WTC11 (cell line): ENCODE results near the gene FAN1. TPM values are rescaled to one million over a fixed set of nuclear protein-coding genes. Genes with fewer than 3 reads are reported as not detected.

Source experiments
- ATAC-seq: fragments of 200-7000 bp; cut with Tn5 transposase; 2 replicates; pipeline ENCODE4 v1.10.0; 2021; ENCODE audit warnings: mild to moderate bottlenecking, moderate library complexity
- CTCF ChIA-PET: fragments of 300-600 bp; sonication (Branson Sonifier 250); formaldehyde crosslinking; loops from one replicate; lab custom pipeline; 2021; ENCODE audit warnings: antibody characterized with exemption; lab: Charles Lee
- POLR2A ChIA-PET: fragments of 350-600 bp; sonication (Branson Sonifier 250); formaldehyde crosslinking; loops from one replicate; lab custom pipeline; 2021; ENCODE audit warnings: antibody characterized with exemption; lab: Charles Lee
- DNase-seq: peaks from one replicate; pipeline ENCODE4 v3.0.0; 2021; ENCODE audit warnings: low spot score
- H3K27ac Mint-ChIP-seq: 2 replicates; pipeline ENCODE4 v1.8.0; 2021; ENCODE audit warnings: mixed read lengths
- H3K27me3 Mint-ChIP-seq: 2 replicates; pipeline ENCODE4 v1.8.0; 2021; ENCODE audit warnings: low read depth, mild to moderate bottlenecking, moderate library complexity, mixed read lengths
- H3K36me3 Mint-ChIP-seq: 2 replicates; pipeline ENCODE4 v1.8.0; 2021; ENCODE audit warnings: mixed read lengths
- H3K4me1 Mint-ChIP-seq: 2 replicates; pipeline ENCODE4 v1.8.0; 2022; ENCODE audit warnings: mixed read lengths
- H3K4me3 Mint-ChIP-seq: 2 replicates; pipeline ENCODE4 v1.8.0; 2021; ENCODE audit warnings: mild to moderate bottlenecking, moderate library complexity, mixed read lengths
- H3K9me3 Mint-ChIP-seq: 2 replicates; pipeline ENCODE4 v1.8.0; 2021; ENCODE audit warnings: mixed read lengths
- AR ChIP-seq: fragments of 250-450 bp; sonication (Bioruptor Pico); IDR thresholded peaks from 2 replicates; pipeline ENCODE4 v1.9.0; 2021; ENCODE audit warnings: mild to moderate bottlenecking
- ATF1 ChIP-seq: sonication (generic); formaldehyde crosslinking; IDR thresholded peaks from 2 replicates; pipeline ENCODE4 v1.8.1; 2023; ENCODE audit warnings: mild to moderate bottlenecking, moderate library complexity, missing genetic modification reagents
- CREB1 ChIP-seq: sonication (generic); formaldehyde crosslinking; IDR thresholded peaks from 2 replicates; pipeline ENCODE4 v1.8.0; 2023; ENCODE audit warnings: mild to moderate bottlenecking, missing genetic modification reagents
- E2F5 ChIP-seq: sonication (generic); formaldehyde crosslinking; IDR thresholded peaks from 2 replicates; pipeline ENCODE4 v1.8.1; 2022; ENCODE audit warnings: mild to moderate bottlenecking, moderate library complexity, missing genetic modification reagents
- ELF4 ChIP-seq: sonication (generic); formaldehyde crosslinking; IDR thresholded peaks from 2 replicates; pipeline ENCODE4 v1.8.1; 2022; ENCODE audit warnings: low read depth, mild to moderate bottlenecking, moderate library complexity, missing genetic modification reagents
- EMX1 ChIP-seq: fragments of 250-450 bp; sonication (Bioruptor Pico); IDR thresholded peaks from 2 replicates; pipeline ENCODE4 v1.8.0; 2021; ENCODE audit warnings: mild to moderate bottlenecking
- ERG ChIP-seq: fragments of 250-450 bp; sonication (Bioruptor Pico); IDR thresholded peaks from 2 replicates; pipeline ENCODE4 v1.8.0; 2021; ENCODE audit warnings: mild to moderate bottlenecking
- ETV6 ChIP-seq: sonication (generic); formaldehyde crosslinking; IDR thresholded peaks from 2 replicates; pipeline ENCODE4 v1.8.1; 2022; ENCODE audit warnings: mild to moderate bottlenecking, missing genetic modification reagents
- FOXK1 ChIP-seq: sonication (generic); formaldehyde crosslinking; IDR thresholded peaks from 2 replicates; pipeline ENCODE4 v1.8.0; 2022; ENCODE audit warnings: mild to moderate bottlenecking, moderate library complexity, missing genetic modification reagents
- HMGXB4 ChIP-seq: sonication (generic); formaldehyde crosslinking; IDR thresholded peaks from 2 replicates; pipeline ENCODE4 v1.8.1; 2023; ENCODE audit warnings: mild to moderate bottlenecking, moderate library complexity, missing genetic modification reagents
- JAZF1 ChIP-seq: fragments of 250-450 bp; sonication (Bioruptor Pico); IDR thresholded peaks from 2 replicates; pipeline ENCODE4 v1.9.0; 2021; ENCODE audit warnings: moderate library complexity, mild to moderate bottlenecking, inconsistent platforms
- MAX ChIP-seq: sonication (generic); formaldehyde crosslinking; IDR thresholded peaks from 2 replicates; pipeline ENCODE4 v1.8.0; 2022; ENCODE audit warnings: mild to moderate bottlenecking, missing genetic modification reagents
- NR1H2 ChIP-seq: sonication (generic); formaldehyde crosslinking; IDR thresholded peaks from 2 replicates; pipeline ENCODE4 v1.9.0; 2021; ENCODE audit warnings: mild to moderate bottlenecking, moderate library complexity, missing genetic modification reagents
- OVOL2 ChIP-seq: fragments of 250-450 bp; sonication (Bioruptor Pico); IDR thresholded peaks from 2 replicates; pipeline ENCODE4 v1.9.0; 2021; ENCODE audit warnings: mild to moderate bottlenecking, borderline replicate concordance
- RORB ChIP-seq: fragments of 250-450 bp; sonication (Bioruptor Pico); IDR thresholded peaks from 2 replicates; pipeline ENCODE4 v1.9.0; 2021; ENCODE audit warnings: mild to moderate bottlenecking
- TEAD1 ChIP-seq: sonication (generic); formaldehyde crosslinking; IDR thresholded peaks from 2 replicates; pipeline ENCODE4 v1.8.0; 2022; ENCODE audit warnings: mild to moderate bottlenecking, missing genetic modification reagents
- ZNF121 ChIP-seq: sonication (generic); formaldehyde crosslinking; IDR thresholded peaks from 2 replicates; pipeline ENCODE4 v1.8.0; 2023; ENCODE audit warnings: missing genetic modification reagents
- ZNF138 ChIP-seq: sonication (generic); formaldehyde crosslinking; conservative IDR thresholded peaks from 2 replicates; pipeline ENCODE4 v1.8.1; 2022; ENCODE audit warnings: mild to moderate bottlenecking, moderate library complexity, missing genetic modification reagents
- total RNA-seq: library from RNA; stranded (reverse); gene quantifications from 3 replicates; pipeline ENCODE4 v1.2.3, GENCODE V29; 2021

The FAN1 gene
- total RNA-seq, 1 experiment from 2014 or later: 22.8 TPM

GRCh38 chr15:30953183-30953582, 49.5 kb downstream of the FAN1 start:
- H3K36me3 Mint-ChIP-seq: peaks cover 76% of the 10 kb centered on the region
- no peak overlapping the region for H3K27ac Mint-ChIP-seq
- no peak for ATAC-seq
- no peak overlapping the region for H3K4me3 Mint-ChIP-seq
- peaks cover 9% of the 10 kb centered on the region for H3K9me3 Mint-ChIP-seq
- CTCF ChIA-PET: interaction anchor here (1.2 to 1.7 kb wide), 2 partner anchors 176 kb away, joined by 4 to 11 read pairs; no protein-coding TSS in a partner anchor
- TF ChIP-seq ZNF138 (no peak), ELF4 (no peak), JAZF1 (CRISPR knock-in tag) (no peak), ATF1 (no peak), CREB1 (no peak), EMX1 (CRISPR knock-in tag) (no peak), ERG (no peak), E2F5 (no peak), HMGXB4 (CRISPR knock-in tag) (no peak), MAX (CRISPR knock-in tag) (no peak), ZNF121 (no peak)
- TF ChIP-seq, all 79 proteins: peak for 0
- no peak for DNase-seq
- Mint-ChIP-seq H3K4me1 (0 out of 2 replicates have a peak, but pooled peaks cover 2% of the 10 kb centered on the region), H3K27me3 (no peaks in the 10 kb centered on the region)
- POLR2A ChIA-PET: interaction anchor here (0.6 kb wide), 1 partner anchor 20 kb away, joined by 3 read pairs; no protein-coding TSS in a partner anchor

GRCh38 chr15:30953731-30954378, 50.1 kb downstream of the FAN1 start:
- POLR2A ChIA-PET: interaction anchor here (0.6 kb wide), 1 partner anchor 21 kb away, joined by 3 read pairs; no protein-coding TSS in a partner anchor
- Mint-ChIP-seq H3K4me3 (no peak overlapping the region), H3K27ac (no peak overlapping the region; the same call in 1 of the 2 replicates), H3K27me3 (no peaks in the 10 kb centered on the region), H3K9me3 (peaks cover 8% of the 10 kb centered on the region), H3K4me1 (0 out of 2 replicates have a peak, but pooled peaks cover 2% of the 10 kb centered on the region), H3K36me3 (peaks cover 73% of the 10 kb centered on the region)
- CTCF ChIA-PET: interaction anchor here (1.2 kb wide), 1 partner anchor 175 kb away, joined by 4 read pairs; no protein-coding TSS in a partner anchor
- no peak for TF ChIP-seq TEAD1 (CRISPR knock-in tag)
- no peak for TF ChIP-seq NR1H2
- no peak for TF ChIP-seq ETV6
- no peak for TF ChIP-seq AR (CRISPR knock-in tag)
- TF ChIP-seq OVOL2: no peak
- TF ChIP-seq RORB: no peak
- no peak for TF ChIP-seq FOXK1 (CRISPR knock-in tag)
- DNase-seq: no peak
- ATAC-seq: no peak
